Measurements from ENCODE around the gene MTMR6.

The MTMR6 gene

GRCh38 chr13:25213715-25214114 is 73.6 kb downstream of the MTMR6 start:
- Histone ChIP-seq H3K9me3 (ENCODE audit: insufficient read depth, low read length, severe bottlenecking) (no peaks in the 10 kb centered on the region), H3K4me3 (ENCODE audit: low read depth in 1 of 2, low read length in 2 of 2) (no peak overlapping the region), H3K9ac (ENCODE audit: low read depth, low read length) (no peak overlapping the region), H3K27ac (ENCODE audit: low read length) (no peak overlapping the region), H4K20me1 (ENCODE audit: insufficient read depth, low read length) (no peaks in the 10 kb centered on the region), H2AFZ (ENCODE audit: low read depth, low read length) (no peak overlapping the region), H3K4me2 (ENCODE audit: insufficient read depth, low read length) (no peak overlapping the region), H3K27me3 (ENCODE audit: insufficient read depth, low read length, poor library complexity) (peaks cover 17% of the 10 kb centered on the region), H3K4me1 (ENCODE audit: insufficient read depth, low read length) (no peaks in the 10 kb centered on the region), H3K36me3 (ENCODE audit: insufficient read depth, low read length) (no peaks in the 10 kb centered on the region), H3K79me2 (ENCODE audit: insufficient read depth, low read length) (no peaks in the 10 kb centered on the region)
- no peak for TF ChIP-seq EZH2 (IDR thresholded peaks at IDR 0.05; ENCODE audit: borderline replicate concordance, low read depth, low read length, severe bottlenecking)
- no peak for TF ChIP-seq CTCF (IDR thresholded peaks at IDR 0.05; ENCODE audit: borderline replicate concordance, extremely low read depth, low read length, poor library complexity, severe bottlenecking)
- ATAC-seq (ENCODE audit: insufficient read depth, low read depth): no peak
- no peak for DNase-seq

GRCh38 chr13:25210842-25211569 is 76.3 kb downstream of the MTMR6 start:
- DNase-seq: no peak
- Histone ChIP-seq H2AFZ (ENCODE audit: low read depth, low read length) (no peak overlapping the region), H3K4me1 (ENCODE audit: insufficient read depth, low read length) (no peaks in the 10 kb centered on the region), H3K27ac (ENCODE audit: low read length) (no peak overlapping the region), H3K79me2 (ENCODE audit: insufficient read depth, low read length) (no peaks in the 10 kb centered on the region), H3K27me3 (ENCODE audit: insufficient read depth, low read length, poor library complexity) (no peaks in the 10 kb centered on the region), H3K9me3 (ENCODE audit: insufficient read depth, low read length, severe bottlenecking) (no peaks in the 10 kb centered on the region), H3K36me3 (ENCODE audit: insufficient read depth, low read length) (no peaks in the 10 kb centered on the region), H3K9ac (ENCODE audit: low read depth, low read length) (no peak overlapping the region), H4K20me1 (ENCODE audit: insufficient read depth, low read length) (no peaks in the 10 kb centered on the region), H3K4me2 (ENCODE audit: insufficient read depth, low read length) (no peak overlapping the region), H3K4me3 (ENCODE audit: low read depth in 1 of 2, low read length in 2 of 2) (no peak overlapping the region)
- no peak for TF ChIP-seq EZH2 (IDR thresholded peaks at IDR 0.05; ENCODE audit: borderline replicate concordance, low read depth, low read length, severe bottlenecking)
- TF ChIP-seq CTCF (IDR thresholded peaks at IDR 0.05; ENCODE audit: borderline replicate concordance, extremely low read depth, low read length, poor library complexity, severe bottlenecking): no peak
- ATAC-seq (ENCODE audit: insufficient read depth, low read depth): no peak

GRCh38 chr13:25207291-25207810 is 79.9 kb downstream of the MTMR6 start:
- Histone ChIP-seq H3K27me3 (ENCODE audit: insufficient read depth, low read length, poor library complexity) (no peaks in the 10 kb centered on the region), H3K27ac (ENCODE audit: low read length) (no peak overlapping the region), H3K4me1 (ENCODE audit: insufficient read depth, low read length) (no peaks in the 10 kb centered on the region), H3K79me2 (ENCODE audit: insufficient read depth, low read length) (no peaks in the 10 kb centered on the region), H3K4me3 (ENCODE audit: low read depth in 1 of 2, low read length in 2 of 2) (no peak overlapping the region), H3K4me2 (ENCODE audit: insufficient read depth, low read length) (no peak overlapping the region), H3K9me3 (ENCODE audit: insufficient read depth, low read length, severe bottlenecking) (no peaks in the 10 kb centered on the region), H3K36me3 (ENCODE audit: insufficient read depth, low read length) (no peaks in the 10 kb centered on the region), H3K9ac (ENCODE audit: low read depth, low read length) (no peak overlapping the region), H4K20me1 (ENCODE audit: insufficient read depth, low read length) (no peaks in the 10 kb centered on the region), H2AFZ (ENCODE audit: low read depth, low read length) (no peak overlapping the region)
- DNase-seq (no peak), ATAC-seq (ENCODE audit: insufficient read depth, low read depth) (no peak)
- no peak for TF ChIP-seq EZH2 (IDR thresholded peaks at IDR 0.05; ENCODE audit: borderline replicate concordance, low read depth, low read length, severe bottlenecking)
- TF ChIP-seq CTCF (IDR thresholded peaks at IDR 0.05; ENCODE audit: borderline replicate concordance, extremely low read depth, low read length, poor library complexity, severe bottlenecking): no peak

All from DND-41 (cell line).